H9 (cell line): ENCODE data around the gene MAP2. TPM values are rescaled to one million over a fixed set of nuclear protein-coding genes. Genes with fewer than 3 reads are reported as not detected.

Experiments
- DNase-seq: peaks from one replicate; pipeline ENCODE4 v3.0.0-alpha.2; 2017
- H2AFZ ChIP-seq: one replicate; pipeline ENCODE4 v1.6.1; 2013; ENCODE audit warnings: mild to moderate bottlenecking, low read length, control low read depth, moderate library complexity
- H2AK5ac ChIP-seq: 2 replicates; pipeline ENCODE4 v1.6.1; 2013; ENCODE audit warnings: low read length, control low read depth, mixed read lengths; ENCODE audit not compliant: insufficient read length
- H2BK120ac ChIP-seq: one replicate; pipeline ENCODE4 v1.6.1; 2013; ENCODE audit warnings: low read depth, mild to moderate bottlenecking, low read length, control low read depth, inconsistent platforms; ENCODE audit not compliant: poor library complexity, severe bottlenecking
- H2BK12ac ChIP-seq: 2 replicates; pipeline ENCODE4 v1.6.1; 2013; ENCODE audit warnings: low read length, control low read depth, mixed read lengths, low read depth; ENCODE audit not compliant: insufficient read length
- H2BK15ac ChIP-seq: 2 replicates; pipeline ENCODE4 v1.6.1; 2013; ENCODE audit warnings: low read depth, low read length, control low read depth
- H2BK20ac ChIP-seq: one replicate; pipeline ENCODE4 v1.6.1; 2013; ENCODE audit warnings: low read depth, mild to moderate bottlenecking, low read length, control low read depth, inconsistent platforms; ENCODE audit not compliant: poor library complexity, severe bottlenecking
- H2BK5ac ChIP-seq: 2 replicates; pipeline ENCODE4 v1.6.1; 2013; ENCODE audit warnings: low read length, control low read depth, mixed read lengths; ENCODE audit not compliant: insufficient read length
- H3K14ac ChIP-seq: 2 replicates; pipeline ENCODE4 v1.6.1; 2013; ENCODE audit warnings: low read length, control low read depth; ENCODE audit not compliant: insufficient read depth
- H3K18ac ChIP-seq: 2 replicates; pipeline ENCODE4 v1.6.1; 2013; ENCODE audit warnings: low read depth, mild to moderate bottlenecking, mixed read lengths, low read length, control low read depth; ENCODE audit not compliant: insufficient read length
- H3K23ac ChIP-seq: 2 replicates; pipeline ENCODE4 v1.6.1; 2013; ENCODE audit warnings: low read length, control low read depth, mixed read lengths, low read depth; ENCODE audit not compliant: insufficient read length
- H3K23me2 ChIP-seq: 2 replicates; pipeline ENCODE4 v1.6.1; 2013; ENCODE audit warnings: low read depth, mild to moderate bottlenecking, mixed read lengths, low read length, control low read depth; ENCODE audit not compliant: insufficient read length, poor library complexity, severe bottlenecking
- H3K27ac ChIP-seq: 2 replicates; pipeline ENCODE4 v1.5.1; 2013; ENCODE audit warnings: low read length, control low read depth, mixed read lengths, low read depth; ENCODE audit not compliant: insufficient read length
- H3K27me3 ChIP-seq: 2 replicates; pipeline ENCODE4 v1.6.1; 2013; ENCODE audit warnings: low read length, control low read depth, inconsistent platforms; ENCODE audit not compliant: insufficient read depth
- H3K4ac ChIP-seq: 2 replicates; pipeline ENCODE4 v1.6.1; 2013; ENCODE audit warnings: low read depth, mild to moderate bottlenecking, control low read depth, inconsistent platforms, low read length, moderate library complexity
- H3K4me1 ChIP-seq: 2 replicates; pipeline ENCODE4 v1.6.1; 2013; ENCODE audit warnings: low read length, control low read depth, inconsistent platforms; ENCODE audit not compliant: insufficient read depth
- H3K4me2 ChIP-seq: 2 replicates; pipeline ENCODE4 v1.6.1; 2013; ENCODE audit warnings: low read length, control low read depth, mixed read lengths; ENCODE audit not compliant: insufficient read length, insufficient read depth
- H3K56ac ChIP-seq: 2 replicates; pipeline ENCODE4 v1.6.1; 2013; ENCODE audit warnings: low read depth, mild to moderate bottlenecking, mixed read lengths, low read length, control low read depth; ENCODE audit not compliant: insufficient read length
- H3K79me1 ChIP-seq: 2 replicates; pipeline ENCODE4 v1.6.1; 2013; ENCODE audit warnings: low read depth, mild to moderate bottlenecking, moderate library complexity, low read length, control low read depth, inconsistent platforms; ENCODE audit not compliant: insufficient read depth, poor library complexity, severe bottlenecking
- H3K79me2 ChIP-seq: 2 replicates; pipeline ENCODE4 v1.6.1; 2013; ENCODE audit warnings: low read length, control low read depth, inconsistent platforms; ENCODE audit not compliant: insufficient read depth
- H3K9ac ChIP-seq: 2 replicates; pipeline ENCODE4 v1.6.1; 2013; ENCODE audit warnings: low read length, control low read depth, mixed read lengths; ENCODE audit not compliant: insufficient read length; ENCODE audit errors: extremely low read depth
- H3K9me3 ChIP-seq: one replicate; pipeline ENCODE4 v1.6.1; 2013; ENCODE audit warnings: low read depth, low read length, inconsistent platforms; ENCODE audit not compliant: control insufficient read depth
- H3T11ph ChIP-seq: one replicate; pipeline ENCODE4 v1.6.1; 2013; ENCODE audit warnings: mild to moderate bottlenecking, low read length, control low read depth, inconsistent platforms
- H4K20me1 ChIP-seq: one replicate; pipeline ENCODE4 v1.6.1; 2013; ENCODE audit not compliant: control insufficient read depth, insufficient read length, insufficient read depth
- H4K5ac ChIP-seq: 2 replicates; pipeline ENCODE4 v1.6.1; 2013; ENCODE audit warnings: low read depth, mild to moderate bottlenecking, mixed read lengths, low read length, control low read depth; ENCODE audit not compliant: insufficient read length
- H4K8ac ChIP-seq: replicated peaks from 2 replicates; pipeline ENCODE4 v1.6.1; 2013; ENCODE audit warnings: low read length, control low read depth, mixed read lengths, low read depth; ENCODE audit not compliant: insufficient read length
- H4K91ac ChIP-seq: 2 replicates; pipeline ENCODE4 v1.6.1; 2013; ENCODE audit warnings: low read depth, mild to moderate bottlenecking, moderate library complexity, mixed read lengths, low read length, control low read depth; ENCODE audit not compliant: insufficient read length
- H3K27ac Mint-ChIP-seq, 3 experiments: 2 replicates in 2 of 3; 3 replicates in 1 of 3; pipeline ENCODE4 v1.8.0; 2020 to 2021; ENCODE audit warnings: mixed read lengths in 3 of 3, mild to moderate bottlenecking in 1 of 3, moderate library complexity in 1 of 3
- H3K27me3 Mint-ChIP-seq: 2 replicates; pipeline ENCODE4 v1.8.0; 2021; ENCODE audit warnings: low read depth, mild to moderate bottlenecking, moderate library complexity, mixed read lengths
- H3K36me3 Mint-ChIP-seq, 3 experiments: 2 replicates in 2 of 3; 3 replicates in 1 of 3; pipeline ENCODE4 v1.8.0; 2020 to 2021; ENCODE audit warnings: low read depth in 3 of 3, mixed read lengths in 3 of 3; ENCODE audit not compliant: insufficient read depth in 1 of 3
- H3K4me1 Mint-ChIP-seq, 2 experiments: 2 replicates each; pipeline ENCODE4 v1.8.0; 2020; ENCODE audit warnings: mixed read lengths in 2 of 2
- H3K4me3 Mint-ChIP-seq, 2 experiments: 2 replicates in 1 of 2; 3 replicates in 1 of 2; pipeline ENCODE4 v1.8.0; 2020 to 2021; ENCODE audit warnings: mild to moderate bottlenecking in 2 of 2, mixed read lengths in 2 of 2, moderate library complexity in 1 of 2
- H3K9me3 Mint-ChIP-seq, 2 experiments: 2 replicates in 1 of 2; 3 replicates in 1 of 2; pipeline ENCODE4 v1.8.0; 2020; ENCODE audit warnings: mild to moderate bottlenecking in 2 of 2, mixed read lengths in 2 of 2, moderate library complexity in 1 of 2
- WGBS: extraction: QIAGEN DNeasy Blood & Tissue Kit; methylation state at CpG from one replicate; pipeline ENCODE4 v1.1.7; 2013; ENCODE audit warnings: missing lambda C conversion rate, low lambda C conversion rate, mixed read lengths; ENCODE audit not compliant: insufficient read length; ENCODE audit errors: extremely low coverage; 5-methylcytosine and 5-hydroxymethylcytosine counted together
- total RNA-seq: library from RNA; stranded (reverse); gene quantifications from 2 replicates; pipeline ENCODE4 v1.2.1, GENCODE V29; 2021
- TF ChIP-seq, protein P1 (sequence below): fragments of 200-600 bp; sonication (generic); conservative IDR thresholded peaks from 3 replicates; pipeline ENCODE4 v1.8.0; 2021; ENCODE audit warnings: antibody characterized with exemption, mild to moderate bottlenecking

Gene MAP2
- total RNA-seq, 1 experiment from 2014 or later = 0.87 TPM

DNA sequence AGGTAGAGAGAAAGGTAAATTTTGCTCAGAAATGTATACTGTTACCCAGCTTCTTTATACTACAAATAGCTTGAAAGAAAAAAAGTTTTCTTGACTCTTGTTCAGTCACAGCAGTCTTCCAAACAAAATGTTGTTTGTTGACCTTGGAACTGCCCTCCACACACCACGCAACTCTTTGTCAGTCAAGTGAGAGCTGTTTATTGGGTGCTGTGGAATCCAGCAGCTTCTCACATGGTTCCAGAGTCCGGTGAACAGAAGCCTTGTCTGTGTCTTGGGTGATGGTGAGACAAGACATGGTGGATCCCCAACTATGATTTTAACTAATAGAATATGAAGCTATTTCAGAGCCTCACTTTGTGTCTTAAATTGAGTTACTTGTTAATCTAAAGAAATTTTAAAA, 112.5 kb downstream of the MAP2 start:
- H3K14ac ChIP-seq = no peak overlapping the region
- H2AK5ac ChIP-seq = no peak overlapping the region
- H3K4me1 ChIP-seq = no peaks in the 10 kb centered on the region
- no peaks in the 10 kb centered on the region for H3K27me3 ChIP-seq
- H3K23ac ChIP-seq = no peak overlapping the region
- H3K36me3 Mint-ChIP-seq = peaks cover 0 to 2% (median 2%) of the 10 kb centered on the region in 3 experiments; a peak in 5 of 7 replicates
- H2BK120ac ChIP-seq = no peak overlapping the region
- TF ChIP-seq, protein P1, sequence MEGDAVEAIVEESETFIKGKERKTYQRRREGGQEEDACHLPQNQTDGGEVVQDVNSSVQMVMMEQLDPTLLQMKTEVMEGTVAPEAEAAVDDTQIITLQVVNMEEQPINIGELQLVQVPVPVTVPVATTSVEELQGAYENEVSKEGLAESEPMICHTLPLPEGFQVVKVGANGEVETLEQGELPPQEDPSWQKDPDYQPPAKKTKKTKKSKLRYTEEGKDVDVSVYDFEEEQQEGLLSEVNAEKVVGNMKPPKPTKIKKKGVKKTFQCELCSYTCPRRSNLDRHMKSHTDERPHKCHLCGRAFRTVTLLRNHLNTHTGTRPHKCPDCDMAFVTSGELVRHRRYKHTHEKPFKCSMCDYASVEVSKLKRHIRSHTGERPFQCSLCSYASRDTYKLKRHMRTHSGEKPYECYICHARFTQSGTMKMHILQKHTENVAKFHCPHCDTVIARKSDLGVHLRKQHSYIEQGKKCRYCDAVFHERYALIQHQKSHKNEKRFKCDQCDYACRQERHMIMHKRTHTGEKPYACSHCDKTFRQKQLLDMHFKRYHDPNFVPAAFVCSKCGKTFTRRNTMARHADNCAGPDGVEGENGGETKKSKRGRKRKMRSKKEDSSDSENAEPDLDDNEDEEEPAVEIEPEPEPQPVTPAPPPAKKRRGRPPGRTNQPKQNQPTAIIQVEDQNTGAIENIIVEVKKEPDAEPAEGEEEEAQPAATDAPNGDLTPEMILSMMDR = no peak
- no peak overlapping the region for H3K27ac Mint-ChIP-seq
- H3K23me2 ChIP-seq = no peaks in the 10 kb centered on the region
- H3K56ac ChIP-seq = no peak overlapping the region
- H3K79me1 ChIP-seq = no peaks in the 10 kb centered on the region
- no peak overlapping the region for H3T11ph ChIP-seq
- no peak overlapping the region for H3K27ac ChIP-seq
- no peak overlapping the region for H3K4me3 Mint-ChIP-seq
- no peaks in the 10 kb centered on the region for H3K79me2 ChIP-seq
- H4K20me1 ChIP-seq = no peaks in the 10 kb centered on the region
- no peak overlapping the region for H4K5ac ChIP-seq
- H3K4me1 Mint-ChIP-seq = no peaks in the 10 kb centered on the region
- H2BK20ac ChIP-seq = no peak overlapping the region
- H2BK15ac ChIP-seq = no peak overlapping the region
- H3K9ac ChIP-seq = no peak overlapping the region
- no peaks in the 10 kb centered on the region for H3K9me3 ChIP-seq
- peaks cover 1 to 3% of the 10 kb centered on the region in 2 experiments; a peak in 3 of 5 replicates for H3K9me3 Mint-ChIP-seq
- no peak overlapping the region for H4K8ac ChIP-seq
- H4K91ac ChIP-seq = no peak overlapping the region
- H3K18ac ChIP-seq = no peak overlapping the region
- no peak overlapping the region for H2BK12ac ChIP-seq
- H2BK5ac ChIP-seq = no peak overlapping the region
- no CpG with 5 or more reads among the region's 2 CpGs for WGBS
- no peak overlapping the region for H3K4me2 ChIP-seq
- no peak overlapping the region for H3K4ac ChIP-seq
- H2AFZ ChIP-seq = no peak overlapping the region
- no peak for DNase-seq
- peaks cover 53% of the 10 kb centered on the region for H3K27me3 Mint-ChIP-seq
